ENCODE results near the gene FMN1. TPM values are rescaled to one million over a fixed set of nuclear protein-coding genes. Genes with fewer than 3 reads are reported as not detected.

The FMN1 gene
- 2.2 and 2.4 TPM in 2 replicates for polyA plus RNA-seq (2011; rRNA removed)
- polyA plus RNA-seq (2012; cell fraction: cytosol; rRNA removed) = 0.15 and 0.17 TPM in 2 replicates
- polyA plus RNA-seq (2012; cell fraction: nucleus; rRNA removed) = 0.11 and 0.23 TPM in 2 replicates
- 0.45 to 0.61 TPM (median 0.53 TPM) in 3 replicates for polyA plus RNA-seq (2017; fragmentation: RNase III; extraction: RNeasy Plus Mini Kit Qiagen cat#74134 plus additional on column Dnase treatment)
- 3.6 and 4.4 TPM in 2 replicates for polyA minus RNA-seq (2011; rRNA and poly(A)+ RNA removed)

- peak; percentile 80 for FAIRE-seq
- H3K27ac ChIP-seq = peak within 1 kb of the TSS; percentile 26 to 80; a peak in 4 of 6 replicates
- peak; percentile 98 to 100 for ATAC-seq
- DNase-seq (ENCODE audit: low read depth in 1 of 2, low spot score in 1 of 2) = peak; percentile 90 to 95
- TF ChIP-seq ELK1 (IDR thresholded peaks at IDR 0.05; ENCODE audit: low read depth, low read length) = no peak
- no peak for TF ChIP-seq NPAS2 (CRISPR knock-in tag; IDR thresholded peaks at IDR 0.05; ENCODE audit: borderline replicate concordance)
- TF ChIP-seq ZSCAN20 (CRISPR knock-in tag; IDR thresholded peaks at IDR 0.05) = no peak
- peak; percentile 99 for TF ChIP-seq PBX3 (IDR thresholded peaks at IDR 0.05)
- no peak for TF ChIP-seq EP300 (IDR thresholded peaks at IDR 0.05)
- peak; percentile 73 for TF ChIP-seq BHLHE40 (IDR thresholded peaks at IDR 0.05; ENCODE audit: low read depth, low read length)
- TF ChIP-seq KDM1A (IDR thresholded peaks at IDR 0.05; ENCODE audit: low read depth) = no peak
- TF ChIP-seq E2F6 (IDR thresholded peaks at IDR 0.05; ENCODE audit: borderline replicate concordance, low read depth) = peak; percentile 58; the same call in 1 of the 2 replicates
- TF ChIP-seq MAZ (IDR thresholded peaks at IDR 0.05; ENCODE audit: borderline replicate concordance, low read depth, low read length) = no peak
- no peak for TF ChIP-seq FOXS1 (CRISPR knock-in tag; IDR thresholded peaks at IDR 0.05)
- TF ChIP-seq RFX5 (IDR thresholded peaks at IDR 0.05) = 0 out of 2 replicates have a peak, but pooled peaks have one; percentile 32
- TF ChIP-seq MAFK (IDR thresholded peaks at IDR 0.05; ENCODE audit: partially characterized antibody) = no peak
- TF ChIP-seq JUNB (IDR thresholded peaks at IDR 0.05) = no peak
- no peak for TF ChIP-seq HES2 (IDR thresholded peaks at IDR 0.05)
- TF ChIP-seq ZC3H11A (IDR thresholded peaks at IDR 0.05) = no peak
- TF ChIP-seq MAX (IDR thresholded peaks at IDR 0.05) = peak; percentile 81
- TF ChIP-seq JUN (IDR thresholded peaks at IDR 0.05) = no peak
- no peak for TF ChIP-seq FOSL2 (IDR thresholded peaks at IDR 0.05)
- TF ChIP-seq FOSL2 (CRISPR knock-in tag; IDR thresholded peaks at IDR 0.05) = no peak
- TF ChIP-seq GATA3 (IDR thresholded peaks at IDR 0.05; ENCODE audit: borderline replicate concordance) = no peak
- no peak for TF ChIP-seq ZNF302 (CRISPR knock-in tag; IDR thresholded peaks at IDR 0.05)
- TF ChIP-seq HEYL (CRISPR knock-in tag; IDR thresholded peaks at IDR 0.05) = no peak
- no peak for TF ChIP-seq POLR2AphosphoS2 (conservative IDR thresholded peaks at IDR 0.05; ENCODE audit: low read length)
- no peak for TF ChIP-seq TP53 (CRISPR knock-in tag; IDR thresholded peaks at IDR 0.05)
- peak within 1 kb of the TSS; percentile 92 for H3K4me2 ChIP-seq
- peaks cover 6% of the 10 kb centered on the region; the same call in 2 of the 3 replicates for H3K4me1 ChIP-seq
- peak within 1 kb of the TSS; percentile 44 for H3K4me3 ChIP-seq
- ChIA-PET CTCF (interaction anchor here (1.0 to 2.0 kb wide), 4 partner anchors 10 to 62 kb away, joined by 3 to 7 read pairs (median 5); no protein-coding TSS in a partner anchor), POLR2A (interaction anchor here (1.0 kb wide), 1 partner anchor 9 kb away, joined by 9 read pairs; no protein-coding TSS in a partner anchor)
- H3K9me3 ChIP-seq = no peaks in the 10 kb centered on the region
- 12% methylated on average over 41 of the region's 46 CpGs for WGBS (ENCODE audit: missing lambda C conversion rate)
Measured at GRCh38 chr15:33194704-33195670, at the start of gene FMN1. FMN1 (minus strand) TSS chr15:33194714; CDS start chr15:33154914, 39,800 bp downstream.

Data from A549 (cell line).